HL-60 (cell line): Measurements from ENCODE around the gene SLC44A3.

Source experiments
- DNase-seq, 2 experiments: peaks; one replicate each; pipeline ENCODE4 v3.0.0-alpha.2; 2010 to 2020; ENCODE audit warnings: low read depth in 1 of 2, low spot score in 1 of 2
- H3K27ac ChIP-seq: fragments of 250-450 bp; sonication (Bioruptor Pico); replicated peaks from 2 replicates; pipeline ENCODE4 v1.5.1; 2020; ENCODE audit warnings: mild to moderate bottlenecking, moderate library complexity
- H3K27me3 ChIP-seq: fragments of 250-450 bp; sonication (Bioruptor Pico); 2 replicates; pipeline ENCODE4 v1.5.1; 2021; ENCODE audit warnings: mild to moderate bottlenecking, moderate library complexity; ENCODE audit not compliant: insufficient read depth, poor library complexity, severe bottlenecking
- H3K4me3 ChIP-seq: replicated peaks from 2 replicates; pipeline ENCODE4 v1.5.1; 2011; ENCODE audit warnings: mild to moderate bottlenecking, control low read depth, low read length; ENCODE audit not compliant: insufficient read depth
- GABPA ChIP-seq: IDR thresholded peaks from 2 replicates; pipeline ENCODE4 v1.6.1; 2012; ENCODE audit warnings: low read depth
- POLR2AphosphoS5 ChIP-seq: IDR thresholded peaks from 2 replicates; pipeline ENCODE4 v1.6.1; 2012; ENCODE audit warnings: low read depth
- REST ChIP-seq: IDR thresholded peaks from 2 replicates; pipeline ENCODE4 v1.6.1; 2012; ENCODE audit warnings: low read depth; ENCODE audit not compliant: insufficient replicate concordance
- SPI1 ChIP-seq: IDR thresholded peaks from 2 replicates; pipeline ENCODE4 v1.6.1; 2012; ENCODE audit warnings: low read depth, mild to moderate bottlenecking, borderline replicate concordance
- TF ChIP-seq, protein P1 (sequence below): IDR thresholded peaks from one replicate; pipeline ENCODE4 v1.5.1; 2011; ENCODE audit warnings: low read length, control low read depth, inconsistent platforms; ENCODE audit not compliant: insufficient read depth

Gene SLC44A3

GRCh38 chr1:94797291-94797690 is 22.9 kb upstream of the SLC44A3 start:
- TF ChIP-seq SPI1 (no peak), POLR2AphosphoS5 (no peak), GABPA (no peak), REST (no peak)
- TF ChIP-seq, protein P1, sequence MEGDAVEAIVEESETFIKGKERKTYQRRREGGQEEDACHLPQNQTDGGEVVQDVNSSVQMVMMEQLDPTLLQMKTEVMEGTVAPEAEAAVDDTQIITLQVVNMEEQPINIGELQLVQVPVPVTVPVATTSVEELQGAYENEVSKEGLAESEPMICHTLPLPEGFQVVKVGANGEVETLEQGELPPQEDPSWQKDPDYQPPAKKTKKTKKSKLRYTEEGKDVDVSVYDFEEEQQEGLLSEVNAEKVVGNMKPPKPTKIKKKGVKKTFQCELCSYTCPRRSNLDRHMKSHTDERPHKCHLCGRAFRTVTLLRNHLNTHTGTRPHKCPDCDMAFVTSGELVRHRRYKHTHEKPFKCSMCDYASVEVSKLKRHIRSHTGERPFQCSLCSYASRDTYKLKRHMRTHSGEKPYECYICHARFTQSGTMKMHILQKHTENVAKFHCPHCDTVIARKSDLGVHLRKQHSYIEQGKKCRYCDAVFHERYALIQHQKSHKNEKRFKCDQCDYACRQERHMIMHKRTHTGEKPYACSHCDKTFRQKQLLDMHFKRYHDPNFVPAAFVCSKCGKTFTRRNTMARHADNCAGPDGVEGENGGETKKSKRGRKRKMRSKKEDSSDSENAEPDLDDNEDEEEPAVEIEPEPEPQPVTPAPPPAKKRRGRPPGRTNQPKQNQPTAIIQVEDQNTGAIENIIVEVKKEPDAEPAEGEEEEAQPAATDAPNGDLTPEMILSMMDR = no peak

DNA sequence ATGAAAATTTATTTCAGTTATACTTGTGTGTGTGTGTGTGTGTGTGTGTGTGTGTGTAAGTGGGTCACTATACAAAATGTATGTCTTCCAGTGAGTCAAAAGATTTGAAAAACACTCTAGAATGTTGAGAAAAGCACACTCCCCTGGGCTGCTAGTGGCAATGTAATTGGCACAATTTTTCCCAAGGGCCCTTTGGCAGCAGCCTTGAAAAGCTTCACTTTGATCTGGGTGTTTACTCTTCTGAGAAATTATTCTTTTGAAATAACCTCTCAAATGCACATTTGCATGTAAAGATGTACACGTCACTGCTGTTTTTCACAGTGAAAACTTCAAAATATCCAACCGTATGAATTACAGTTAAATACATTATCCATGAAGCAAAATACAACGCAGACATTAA is 22.1 kb upstream of the SLC44A3 start:
- DNase-seq = no peak
- no peaks in the 10 kb centered on the region for H3K27me3 ChIP-seq
- no peak overlapping the region for H3K4me3 ChIP-seq
- TF ChIP-seq SPI1 = no peak
- no peak for TF ChIP-seq REST
- no peak for TF ChIP-seq POLR2AphosphoS5
- TF ChIP-seq GABPA = no peak
- TF ChIP-seq, protein P1 = no peak
- no peak overlapping the region for H3K27ac ChIP-seq

More at GRCh38 chr1:94797291-94797690, 22.9 kb upstream of the SLC44A3 start:
- Histone ChIP-seq H3K4me3 (no peak overlapping the region), H3K27me3 (no peaks in the 10 kb centered on the region), H3K27ac (no peak overlapping the region)
- DNase-seq = no peak

- TF ChIP-seq GABPA (no peak), REST (no peak), SPI1 (no peak; the same call in 1 of the 2 replicates), POLR2AphosphoS5 (no peak)
- TF ChIP-seq, protein P1 = no peak
- DNase-seq = peak in 1 of 2 experiments; percentile 56
- H3K27ac ChIP-seq = no peak overlapping the region
- H3K27me3 ChIP-seq = no peaks in the 10 kb centered on the region
- H3K4me3 ChIP-seq = no peak overlapping the region
These were observed 21.7 kb upstream of the SLC44A3 start for GRCh38 chr1:94798462-94798861.
